CD14-positive monocyte (primary cell): Measurements from ENCODE around the gene SLC35F4. TPM values are rescaled to one million over a fixed set of nuclear protein-coding genes. Genes with fewer than 3 reads are reported as not detected.

ENCODE experiments used
- DNase-seq, 3 donors: peaks; one replicate each; pipeline ENCODE4 v3.0.0-alpha.2; 2011 to 2022
- H2AFZ ChIP-seq: 2 replicates; pipeline ENCODE4 v1.6.0; 2012; ENCODE audit warnings: mild to moderate bottlenecking, low read depth, low read length, inconsistent platforms; ENCODE audit not compliant: insufficient read depth, poor library complexity, severe bottlenecking
- H3K27ac ChIP-seq, 2 donors: 1 replicate in 1 of 2; 2 replicates in 1 of 2; pipeline ENCODE4 v1.5.1; 2012 to 2013; ENCODE audit warnings: low read length in 2 of 2, control low read depth in 1 of 2, inconsistent platforms in 1 of 2, low read depth in 1 of 2, mild to moderate bottlenecking in 1 of 2
- H3K27me3 ChIP-seq, 2 donors: one replicate each; pipeline versions ENCODE4 v1.6.0 to v1.6.1; 2011 to 2013; ENCODE audit warnings: low read length in 2 of 2; ENCODE audit not compliant: control insufficient read depth in 2 of 2, insufficient read depth in 2 of 2
- H3K36me3 ChIP-seq, 2 donors: replicated peaks in 1 of 2; 1 replicate in 1 of 2; 2 replicates in 1 of 2; pipeline versions ENCODE4 v1.5.1 to v1.6.1; 2012 to 2013; ENCODE audit warnings: low read length in 2 of 2, control low read depth in 1 of 2, inconsistent platforms in 1 of 2, mild to moderate bottlenecking in 1 of 2; ENCODE audit not compliant: insufficient read depth in 2 of 2, control insufficient read depth in 1 of 2
- H3K4me1 ChIP-seq, 2 donors: 1 replicate in 1 of 2; 2 replicates in 1 of 2; pipeline versions ENCODE4 v1.5.1 to v1.6.1; 2012 to 2013; ENCODE audit warnings: low read length in 2 of 2, control low read depth in 1 of 2, inconsistent platforms in 1 of 2, mild to moderate bottlenecking in 1 of 2, moderate library complexity in 1 of 2; ENCODE audit not compliant: insufficient read depth in 2 of 2, control insufficient read depth in 1 of 2
- H3K4me2 ChIP-seq: replicated peaks from 2 replicates; pipeline ENCODE3; 2012; ENCODE audit warnings: low read length, moderate library complexity, mild to moderate bottlenecking; ENCODE audit not compliant: poor library complexity, severe bottlenecking; ENCODE audit errors: extremely low read depth
- H3K4me3 ChIP-seq, 3 experiments: fragments of 200-600 bp in 1 of 3; sonication (generic) in 1 of 3; replicated peaks in 1 of 3; 1 replicate in 2 of 3; 2 replicates in 1 of 3; pipeline ENCODE4 v1.5.1; 2011 to 2013; ENCODE audit warnings: low read length in 3 of 3, mild to moderate bottlenecking in 3 of 3, control low read depth in 2 of 3, low read depth in 2 of 3, inconsistent platforms in 1 of 3, moderate library complexity in 1 of 3
- H3K79me2 ChIP-seq: 2 replicates; pipeline ENCODE4 v1.6.0; 2012; ENCODE audit warnings: mild to moderate bottlenecking, control low read depth, inconsistent platforms, low read length, moderate library complexity; ENCODE audit not compliant: insufficient read depth
- H3K9ac ChIP-seq: 2 replicates; pipeline ENCODE4 v1.6.0; 2017; ENCODE audit warnings: low read length, mild to moderate bottlenecking; ENCODE audit not compliant: insufficient read depth, poor library complexity, severe bottlenecking
- H3K9me3 ChIP-seq, 2 donors: replicated peaks in 1 of 2; 1 replicate in 1 of 2; 2 replicates in 1 of 2; pipeline versions ENCODE4 v1.5.1 to v1.6.1; 2012 to 2013; ENCODE audit warnings: low read length in 2 of 2, control low read depth in 1 of 2; ENCODE audit not compliant: control insufficient read depth in 1 of 2, insufficient read depth in 1 of 2
- H4K20me1 ChIP-seq: 2 replicates; pipeline ENCODE4 v1.6.0; 2012; ENCODE audit warnings: mild to moderate bottlenecking, low read length, control low read depth, moderate library complexity; ENCODE audit not compliant: insufficient read depth
- H3K27ac Mint-ChIP-seq, 7 donors: one replicate each; pipeline ENCODE4 v1.8.0; 2020; ENCODE audit warnings: mild to moderate bottlenecking in 7 of 7, mixed read lengths in 7 of 7, moderate library complexity in 6 of 7, inconsistent platforms in 2 of 7
- H3K27me3 Mint-ChIP-seq, 3 donors: one replicate each; pipeline ENCODE4 v1.8.0; 2021 to 2022; ENCODE audit warnings: low read depth in 3 of 3, mild to moderate bottlenecking in 3 of 3, mixed read lengths in 3 of 3, moderate library complexity in 3 of 3, inconsistent platforms in 1 of 3
- H3K36me3 Mint-ChIP-seq, 2 donors: one replicate each; pipeline ENCODE4 v1.8.0; 2020; ENCODE audit warnings: mixed read lengths in 2 of 2, inconsistent platforms in 1 of 2, mild to moderate bottlenecking in 1 of 2
- H3K4me1 Mint-ChIP-seq: one replicate; pipeline ENCODE4 v1.8.0; 2020; ENCODE audit warnings: mild to moderate bottlenecking, mixed read lengths
- H3K4me3 Mint-ChIP-seq, 2 donors: one replicate each; pipeline ENCODE4 v1.8.0; 2020; ENCODE audit warnings: mild to moderate bottlenecking in 2 of 2, mixed read lengths in 2 of 2, moderate library complexity in 1 of 2
- H3K9me3 Mint-ChIP-seq, 7 donors: one replicate each; pipeline ENCODE4 v1.8.0; 2020 to 2022; ENCODE audit warnings: mixed read lengths in 7 of 7, mild to moderate bottlenecking in 6 of 7, moderate library complexity in 6 of 7, inconsistent platforms in 2 of 7
- CTCF ChIP-seq: fragments of 200-600 bp; IDR thresholded peaks from one replicate; pipeline ENCODE4 v1.8.0; 2022; ENCODE audit warnings: antibody characterized with exemption, mild to moderate bottlenecking
- WGBS: methylation state at CpG from one replicate; pipeline ENCODE4 v1.1.5; 2013; ENCODE audit warnings: missing lambda C conversion rate; ENCODE audit not compliant: insufficient coverage; 5-methylcytosine and 5-hydroxymethylcytosine counted together
- intact Hi-C, 2 donors: fragments of 100-400 bp; cut with micrococcal nuclease; formaldehyde crosslinking; loops; one replicate each; pipeline versions ENCODE4 v1.15.0 to v1.15.1; 2023
- polyA plus RNA-seq, 3 donors: library from polyadenylated mRNA; depleted of rRNA in 1 of 3; unstranded in 2 of 3; stranded (reverse) in 1 of 3; fragments of 300-500 nt in 2 of 3; fragments of >200 nt in 1 of 3; fragmentation: Illumina TruSeq in 2 of 3; gene quantifications; 1 replicate in 2 of 3; 2 replicates in 1 of 3; pipeline ENCODE4 v1.2.3, GENCODE V29; 2012 to 2021

Gene SLC35F4
- polyA plus RNA-seq, 3 donors: not detected

DNA sequence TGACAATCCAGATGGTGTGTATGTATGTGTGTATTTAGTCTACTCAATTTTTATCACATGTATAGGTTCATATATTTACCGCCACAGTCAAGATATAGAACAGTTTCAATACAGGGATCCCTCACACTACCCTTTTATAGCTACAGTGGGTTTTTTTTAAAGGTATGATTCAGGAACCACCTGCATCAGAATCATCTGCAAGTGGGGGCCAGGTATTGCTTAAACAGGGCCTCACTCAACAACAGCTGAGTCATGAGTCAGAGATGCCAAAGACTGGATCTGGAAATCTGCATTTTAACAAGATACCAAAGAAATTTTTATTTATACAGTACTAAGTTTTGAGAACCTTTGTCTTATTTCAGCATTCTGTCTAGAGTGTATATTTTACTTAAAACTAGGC, 117.6 kb downstream of the SLC35F4 start:
- Mint-ChIP-seq H3K4me1 (no peaks in the 10 kb centered on the region), H3K4me3 (no peak overlapping the region), H3K27ac (no peak overlapping the region), H3K27me3 (no peaks in the 10 kb centered on the region), H3K36me3 (no peaks in the 10 kb centered on the region), H3K9me3 (peaks cover 0 to 7% (median 6%) of the 10 kb centered on the region in 7 donors)
- intact Hi-C loops: no loop called here
- no peak for TF ChIP-seq CTCF
- no peaks in the 10 kb centered on the region for H3K4me1 ChIP-seq
- no peak overlapping the region for H3K4me2 ChIP-seq
- peaks cover 3 to 7% of the 10 kb centered on the region in 2 donors for H3K9me3 ChIP-seq
- no peaks in the 10 kb centered on the region for H3K79me2 ChIP-seq
- H2AFZ ChIP-seq: no peak overlapping the region
- H3K27ac ChIP-seq: no peak overlapping the region
- no CpG with 5 or more reads among the region's 1 CpG for WGBS
- no peaks in the 10 kb centered on the region for H3K27me3 ChIP-seq
- H3K9ac ChIP-seq: no peak overlapping the region
- no peaks in the 10 kb centered on the region for H3K36me3 ChIP-seq
- DNase-seq: no peak
- no peaks in the 10 kb centered on the region for H4K20me1 ChIP-seq
- no peak overlapping the region for H3K4me3 ChIP-seq

- intact Hi-C loops: no loop called here
- Mint-ChIP-seq H3K27ac (no peak overlapping the region), H3K36me3 (no peaks in the 10 kb centered on the region), H3K4me3 (no peak overlapping the region), H3K4me1 (no peaks in the 10 kb centered on the region), H3K9me3 (peaks cover 2 to 12% (median 6%) of the 10 kb centered on the region in 7 donors), H3K27me3 (no peaks in the 10 kb centered on the region)
- no peak overlapping the region for H3K27ac ChIP-seq
- no peak overlapping the region for H3K4me3 ChIP-seq
- no peak overlapping the region for H2AFZ ChIP-seq
- H3K9ac ChIP-seq: no peak overlapping the region
- no peaks in the 10 kb centered on the region for H3K4me1 ChIP-seq
- no peak overlapping the region for H3K4me2 ChIP-seq
- no peak for TF ChIP-seq CTCF
- H4K20me1 ChIP-seq: no peaks in the 10 kb centered on the region
- H3K79me2 ChIP-seq: no peaks in the 10 kb centered on the region
- H3K27me3 ChIP-seq: no peaks in the 10 kb centered on the region
- no CpG with 5 or more reads among the region's 4 CpGs for WGBS
- no peaks in the 10 kb centered on the region for H3K36me3 ChIP-seq
- DNase-seq: no peak
- no peaks in the 10 kb centered on the region for H3K9me3 ChIP-seq
Observed at GRCh38 chr14:57747036-57747435, 118.9 kb downstream of the SLC35F4 start.
